A673 (cell line): ENCODE results near the gene SLC22A6.

Experiments used
- EZH2 ChIP-seq: fragments of 200-600 bp; sonication (generic); IDR thresholded peaks from 2 replicates; pipeline ENCODE4 v1.6.1; 2017; ENCODE audit warnings: borderline replicate concordance, low read depth, mild to moderate bottlenecking, mixed read lengths, antibody characterized with exemption, low read length; ENCODE audit not compliant: poor library complexity, severe bottlenecking
- TF ChIP-seq, protein P1 (sequence below): fragments of 300-800, 200-600 bp; sonication (generic); conservative IDR thresholded peaks from 2 replicates; pipeline ENCODE4 v1.5.1; 2017; ENCODE audit warnings: low read depth, mild to moderate bottlenecking, antibody characterized with exemption, low read length, moderate library complexity, mixed read lengths

DNA sequence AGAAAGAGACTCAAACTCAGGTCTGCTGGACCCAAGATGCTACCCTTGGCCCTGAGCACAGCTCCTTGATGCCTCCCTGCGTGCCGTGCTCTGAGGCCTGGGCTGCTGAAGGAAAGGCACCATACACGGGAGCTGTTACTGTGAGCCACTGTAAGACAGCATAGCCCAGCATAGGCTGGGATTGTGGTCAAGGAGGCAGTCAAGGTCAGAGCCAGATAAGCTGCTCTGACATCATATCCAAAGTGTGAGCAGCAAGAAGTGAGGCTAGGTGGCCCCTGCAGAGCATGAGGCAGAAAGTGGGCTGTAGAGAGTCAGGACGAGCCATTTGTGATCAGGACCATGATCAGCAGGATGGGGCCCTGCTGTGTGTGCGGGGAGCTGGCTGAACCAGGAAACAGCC is 23.2 kb upstream of the SLC22A6 start:
- TF ChIP-seq, protein P1, sequence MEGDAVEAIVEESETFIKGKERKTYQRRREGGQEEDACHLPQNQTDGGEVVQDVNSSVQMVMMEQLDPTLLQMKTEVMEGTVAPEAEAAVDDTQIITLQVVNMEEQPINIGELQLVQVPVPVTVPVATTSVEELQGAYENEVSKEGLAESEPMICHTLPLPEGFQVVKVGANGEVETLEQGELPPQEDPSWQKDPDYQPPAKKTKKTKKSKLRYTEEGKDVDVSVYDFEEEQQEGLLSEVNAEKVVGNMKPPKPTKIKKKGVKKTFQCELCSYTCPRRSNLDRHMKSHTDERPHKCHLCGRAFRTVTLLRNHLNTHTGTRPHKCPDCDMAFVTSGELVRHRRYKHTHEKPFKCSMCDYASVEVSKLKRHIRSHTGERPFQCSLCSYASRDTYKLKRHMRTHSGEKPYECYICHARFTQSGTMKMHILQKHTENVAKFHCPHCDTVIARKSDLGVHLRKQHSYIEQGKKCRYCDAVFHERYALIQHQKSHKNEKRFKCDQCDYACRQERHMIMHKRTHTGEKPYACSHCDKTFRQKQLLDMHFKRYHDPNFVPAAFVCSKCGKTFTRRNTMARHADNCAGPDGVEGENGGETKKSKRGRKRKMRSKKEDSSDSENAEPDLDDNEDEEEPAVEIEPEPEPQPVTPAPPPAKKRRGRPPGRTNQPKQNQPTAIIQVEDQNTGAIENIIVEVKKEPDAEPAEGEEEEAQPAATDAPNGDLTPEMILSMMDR, result no peak
- TF ChIP-seq EZH2, result no peak
